K562 (cell line): ENCODE data around the gene SLC9A3. TPM values are rescaled to one million over a fixed set of nuclear protein-coding genes. Genes with fewer than 3 reads are reported as not detected.
"Not testable (repeated sequence)": the region's sequence is repeated elsewhere in the genome, so short reads cannot be mapped to it uniquely, and the experiment has no call there.

Experiments
- ATAC-seq: fragments of 200-7000 bp; cut with Tn5 transposase; 3 replicates; pipeline ENCODE4 v1.9.1; 2020; ENCODE audit warnings: moderate library complexity
- BruUV-seq: library from RNA; stranded (reverse); fragments of 400-500 nt; replicated peaks from 2 replicates; lab custom pipeline; 2021; lab: Mats Ljungman, UMichigan
- CTCF ChIA-PET: fragments of 300-600 bp; formaldehyde crosslinking; extraction: SDS; loops from one replicate; lab custom pipeline; 2021; ENCODE audit warnings: low intra/inter-chr PET ratio; lab: Yijun Ruan, JAX
- POLR2A ChIA-PET: fragments of 300-600, 350-650 bp; sonication (Branson Sonifier 250); formaldehyde crosslinking; extraction: SDS; loops from one replicate; lab custom pipeline; 2021; ENCODE audit warnings: antibody characterized with exemption, inconsistent platforms; lab: Yijun Ruan, JAX
- DNase-seq, 4 experiments: peaks; one replicate each; pipeline versions ENCODE4 v3.0.0 to v3.0.0-alpha.2; 2011 to 2018; ENCODE audit warnings: low spot score in 3 of 4, mixed read lengths in 3 of 4; ENCODE audit errors: extremely low read depth in 1 of 4
- FAIRE-seq: peaks from 2 replicates; lab custom pipeline; 2011; peaks lifted over from hg19 to GRCh38; lab: Jason Lieb, UNC
- H2AFZ ChIP-seq: 2 replicates; pipeline ENCODE4 v1.6.0; 2011; ENCODE audit warnings: low read depth, low read length, control low read depth, inconsistent platforms
- H3K27ac ChIP-seq: fragments of 200-600 bp; 3 replicates; pipeline ENCODE4 v1.8.0; 2011; ENCODE audit warnings: low read depth, mild to moderate bottlenecking, control low read depth, inconsistent platforms, low read length, moderate library complexity, mixed read lengths; ENCODE audit errors: extremely low read depth
- H3K27me3 ChIP-seq, 2 experiments: fragments of 300-600 bp in 1 of 2; 2 replicates in 1 of 2; 3 replicates in 1 of 2; pipeline versions ENCODE4 v1.6.0 to v1.8.0; 2011; ENCODE audit warnings: inconsistent platforms in 2 of 2, low read length in 2 of 2, mild to moderate bottlenecking in 1 of 2, mixed read lengths in 1 of 2, moderate library complexity in 1 of 2; ENCODE audit not compliant: control insufficient read depth in 2 of 2, insufficient read depth in 2 of 2
- H3K36me3 ChIP-seq: fragments of 300-600 bp; 3 replicates; pipeline ENCODE4 v1.8.0; 2011; ENCODE audit warnings: mild to moderate bottlenecking, low read length, inconsistent platforms; ENCODE audit not compliant: control insufficient read depth, insufficient read depth
- H3K4me1 ChIP-seq, 2 experiments: fragments of 200-600 bp in 1 of 2; replicated peaks in 1 of 2; 2 replicates in 1 of 2; 3 replicates in 1 of 2; pipeline versions ENCODE4 v1.5.1 to v1.8.0; 2011; ENCODE audit warnings: inconsistent platforms in 2 of 2, low read length in 2 of 2, mild to moderate bottlenecking in 1 of 2, mixed read lengths in 1 of 2, moderate library complexity in 1 of 2; ENCODE audit not compliant: control insufficient read depth in 2 of 2, insufficient read depth in 2 of 2
- H3K4me2 ChIP-seq: 2 replicates; pipeline ENCODE4 v1.6.1; 2011; ENCODE audit warnings: low read length, control low read depth, inconsistent platforms, mixed read lengths; ENCODE audit not compliant: insufficient read depth
- H3K4me3 ChIP-seq: fragments of 200-600 bp; sonication (generic), shearing (Covaris generic); 2 replicates; pipeline ENCODE4 v1.5.1; 2016; ENCODE audit warnings: control low read depth, inconsistent platforms
- H3K79me2 ChIP-seq: fragments of 200-600 bp; 3 replicates; pipeline ENCODE4 v1.8.0; 2011; ENCODE audit warnings: low read length, inconsistent platforms; ENCODE audit not compliant: control insufficient read depth, insufficient read depth
- H3K9ac ChIP-seq, 2 experiments: 2 replicates each; pipeline versions ENCODE4 v1.6.0 to v1.6.1; 2011; ENCODE audit warnings: low read depth in 2 of 2, low read length in 2 of 2, control low read depth in 1 of 2, inconsistent platforms in 1 of 2, mild to moderate bottlenecking in 1 of 2, mixed read lengths in 1 of 2; ENCODE audit not compliant: insufficient read depth in 1 of 2
- H3K9me1 ChIP-seq: one replicate; pipeline ENCODE4 v1.6.0; 2011; ENCODE audit warnings: inconsistent platforms, mild to moderate bottlenecking, low read length, moderate library complexity; ENCODE audit not compliant: control insufficient read depth, insufficient read depth
- H3K9me3 ChIP-seq: replicated peaks from 2 replicates; pipeline ENCODE4 v1.5.1; 2011; ENCODE audit warnings: low read depth, low read length, inconsistent platforms; ENCODE audit not compliant: control insufficient read depth, insufficient read depth
- H4K20me1 ChIP-seq: replicated peaks from 2 replicates; pipeline ENCODE4 v1.6.1; 2011; ENCODE audit warnings: low read length, inconsistent platforms, mixed read lengths; ENCODE audit not compliant: control insufficient read depth, insufficient read depth
- E2F3 ChIP-seq: fragments of 250-450 bp; sonication (Bioruptor Pico); IDR thresholded peaks from 2 replicates; pipeline ENCODE4 v1.4.0; 2020; ENCODE audit warnings: mild to moderate bottlenecking
- ZNF253 ChIP-seq: fragments of 250-450 bp; sonication (Bioruptor Pico); conservative IDR thresholded peaks from 2 replicates; pipeline ENCODE4 v1.6.1; 2021; ENCODE audit warnings: mild to moderate bottlenecking
- WGBS: fragments of 100-300 bp; shearing (Covaris generic); methylation state at CpG from one replicate; pipeline ENCODE4 v1.1.6; 2016; ENCODE audit warnings: low coverage, mixed read lengths; ENCODE audit not compliant: insufficient coverage; ENCODE audit errors: missing lambda C conversion rate; 5-methylcytosine and 5-hydroxymethylcytosine counted together
- in situ Hi-C: fragments of 300-500 bp; cut with MboI; formaldehyde crosslinking; loops from 4 replicates; pipeline ENCODE4 v1.15.0; 2018; ENCODE audit warnings: inconsistent platforms, mixed read lengths
- intact Hi-C: fragments of 100-400 bp; cut with micrococcal nuclease; formaldehyde crosslinking; loops from 2 replicates; pipeline ENCODE4 v1.14.2; 2022
- polyA plus RNA-seq, 8 experiments: library from polyadenylated mRNA; depleted of rRNA in 4 of 8; stranded (reverse) in 5 of 8; unstranded in 3 of 8; fragments of >200 nt; fragmentation: Nextera tagmentation in 2 of 8; fragmentation: Illumina TruSeq in 1 of 8; extraction: Ambion mirVana in 2 of 8; extraction: Trizol in 1 of 8; gene quantifications; 2 replicates each; pipeline versions ENCODE4 v1.2.1 to v1.2.3, GENCODE V29; 2011 to 2014; ENCODE audit warnings: inconsistent platforms in 1 of 8, missing spikeins in 1 of 8
- total RNA-seq, 7 experiments: library from RNA; depleted of rRNA in 6 of 7; stranded (reverse); fragments of >200 nt in 6 of 7; fragmentation: Illumina TruSeq in 2 of 7; extraction: Trizol in 2 of 7; gene quantifications; 2 replicates each; pipeline versions ENCODE4 v1.2.1 to v1.2.3, GENCODE V29; 2011 to 2021; ENCODE audit warnings: low replicate concordance in 1 of 7

The SLC9A3 gene
- total and polyA plus RNA-seq, 9 of the 15 experiments (the other 6 are each of a cell fraction or from before 2014, with no cell fraction given) = 1.5 to 5.8 (median 3.7) TPM; not detected in 2

GRCh38 chr5:474840-475661 is 49.2 kb downstream of the SLC9A3 start (continued):
- TF ChIP-seq ZNF253 (no peak), E2F3 (CRISPR knock-in tag) (no peak)
- TF ChIP-seq, all 486 proteins: peak for 2

GRCh38 chr5:474232-474839 is 49.9 kb downstream of the SLC9A3 start:
- H3K27ac ChIP-seq, H4K20me1 ChIP-seq, ATAC-seq, FAIRE-seq, BruUV-seq, H3K9me1 ChIP-seq, CTCF ChIA-PET, H3K9me3 ChIP-seq, DNase-seq, in situ Hi-C loops, H2AFZ ChIP-seq: not testable (repeated sequence)
- 0% methylated on average over 6 of the region's 50 CpGs for WGBS
- peak overlapping the region in 1 of 2 experiments; percentile 89; a peak in 2 of 4 replicates for H3K9ac ChIP-seq
- H3K4me3 ChIP-seq = peak overlapping the region; percentile 89
- peak overlapping the region; percentile 73; the same call in 1 of the 2 replicates for H3K4me2 ChIP-seq
- intact Hi-C loops = loop anchor here (10.0 kb wide), 1 partner anchor 140 kb away; the partner anchor contains the start of gene CEP72
- peaks cover 10 to 46% of the 10 kb centered on the region in 2 experiments; a peak in 4 of 5 replicates for H3K27me3 ChIP-seq
- POLR2A ChIA-PET = interaction anchor here (0.6 to 1.4 kb wide), 2 partner anchors 11 to 169 kb away, joined by 3 read pairs; no protein-coding TSS in a partner anchor
- peaks cover 21% of the 10 kb centered on the region for H3K79me2 ChIP-seq
- H3K4me1 ChIP-seq = peaks cover 9 to 90% of the 10 kb centered on the region in 2 experiments; a peak in 4 of 5 replicates
- H3K36me3 ChIP-seq = peaks cover 21% of the 10 kb centered on the region; the same call in 2 of the 3 replicates
